ENCODE results near the gene SIN3A.

SIN3A gene

DNA sequence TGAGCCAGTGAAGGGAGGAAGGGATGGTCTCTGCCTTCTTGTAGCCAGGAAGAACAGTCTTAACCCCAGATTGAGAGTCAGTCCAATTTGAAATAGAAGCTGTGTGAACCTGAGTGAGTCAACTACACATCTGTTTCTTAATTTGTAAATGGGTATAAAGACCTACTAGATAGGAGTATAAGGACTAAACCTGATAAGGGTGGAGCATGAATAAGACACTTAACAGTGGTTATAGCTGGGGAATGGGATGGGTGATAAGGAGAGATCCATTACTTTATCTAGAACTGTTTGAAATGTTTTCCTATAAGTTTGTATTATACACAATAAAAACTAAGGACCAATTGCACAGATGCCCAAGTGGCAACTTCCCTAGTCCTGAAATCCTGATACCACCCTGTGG, 84.5 kb downstream of the SIN3A start:
- no peak for TF ChIP-seq TCF12 (IDR thresholded peaks at IDR 0.05; ENCODE audit: low read depth)
- no peak for TF ChIP-seq TEAD4 (IDR thresholded peaks at IDR 0.05)
- TF ChIP-seq, protein P1, sequence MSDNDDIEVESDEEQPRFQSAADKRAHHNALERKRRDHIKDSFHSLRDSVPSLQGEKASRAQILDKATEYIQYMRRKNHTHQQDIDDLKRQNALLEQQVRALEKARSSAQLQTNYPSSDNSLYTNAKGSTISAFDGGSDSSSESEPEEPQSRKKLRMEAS (IDR thresholded peaks at IDR 0.05) = no peak
- TF ChIP-seq, protein P2, sequence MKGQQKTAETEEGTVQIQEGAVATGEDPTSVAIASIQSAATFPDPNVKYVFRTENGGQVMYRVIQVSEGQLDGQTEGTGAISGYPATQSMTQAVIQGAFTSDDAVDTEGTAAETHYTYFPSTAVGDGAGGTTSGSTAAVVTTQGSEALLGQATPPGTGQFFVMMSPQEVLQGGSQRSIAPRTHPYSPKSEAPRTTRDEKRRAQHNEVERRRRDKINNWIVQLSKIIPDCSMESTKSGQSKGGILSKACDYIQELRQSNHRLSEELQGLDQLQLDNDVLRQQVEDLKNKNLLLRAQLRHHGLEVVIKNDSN (IDR thresholded peaks at IDR 0.05) = no peak
- TF ChIP-seq, protein P3, sequence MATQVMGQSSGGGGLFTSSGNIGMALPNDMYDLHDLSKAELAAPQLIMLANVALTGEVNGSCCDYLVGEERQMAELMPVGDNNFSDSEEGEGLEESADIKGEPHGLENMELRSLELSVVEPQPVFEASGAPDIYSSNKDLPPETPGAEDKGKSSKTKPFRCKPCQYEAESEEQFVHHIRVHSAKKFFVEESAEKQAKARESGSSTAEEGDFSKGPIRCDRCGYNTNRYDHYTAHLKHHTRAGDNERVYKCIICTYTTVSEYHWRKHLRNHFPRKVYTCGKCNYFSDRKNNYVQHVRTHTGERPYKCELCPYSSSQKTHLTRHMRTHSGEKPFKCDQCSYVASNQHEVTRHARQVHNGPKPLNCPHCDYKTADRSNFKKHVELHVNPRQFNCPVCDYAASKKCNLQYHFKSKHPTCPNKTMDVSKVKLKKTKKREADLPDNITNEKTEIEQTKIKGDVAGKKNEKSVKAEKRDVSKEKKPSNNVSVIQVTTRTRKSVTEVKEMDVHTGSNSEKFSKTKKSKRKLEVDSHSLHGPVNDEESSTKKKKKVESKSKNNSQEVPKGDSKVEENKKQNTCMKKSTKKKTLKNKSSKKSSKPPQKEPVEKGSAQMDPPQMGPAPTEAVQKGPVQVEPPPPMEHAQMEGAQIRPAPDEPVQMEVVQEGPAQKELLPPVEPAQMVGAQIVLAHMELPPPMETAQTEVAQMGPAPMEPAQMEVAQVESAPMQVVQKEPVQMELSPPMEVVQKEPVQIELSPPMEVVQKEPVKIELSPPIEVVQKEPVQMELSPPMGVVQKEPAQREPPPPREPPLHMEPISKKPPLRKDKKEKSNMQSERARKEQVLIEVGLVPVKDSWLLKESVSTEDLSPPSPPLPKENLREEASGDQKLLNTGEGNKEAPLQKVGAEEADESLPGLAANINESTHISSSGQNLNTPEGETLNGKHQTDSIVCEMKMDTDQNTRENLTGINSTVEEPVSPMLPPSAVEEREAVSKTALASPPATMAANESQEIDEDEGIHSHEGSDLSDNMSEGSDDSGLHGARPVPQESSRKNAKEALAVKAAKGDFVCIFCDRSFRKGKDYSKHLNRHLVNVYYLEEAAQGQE (IDR thresholded peaks at IDR 0.05; ENCODE audit: low read depth) = no peak
- no peak for TF ChIP-seq CREB1 (IDR thresholded peaks at IDR 0.05; ENCODE audit: low read depth)
- no peak for TF ChIP-seq CEBPB (IDR thresholded peaks at IDR 0.05)
- TF ChIP-seq EGR1 (IDR thresholded peaks at IDR 0.05) = no peak
- TF ChIP-seq NFIC (IDR thresholded peaks at IDR 0.05) = no peak
- TF ChIP-seq YY1 (IDR thresholded peaks at IDR 0.05; ENCODE audit: low read depth) = no peak
- TF ChIP-seq TAF1 (IDR thresholded peaks at IDR 0.05; ENCODE audit: low read depth) = no peak

DNA sequence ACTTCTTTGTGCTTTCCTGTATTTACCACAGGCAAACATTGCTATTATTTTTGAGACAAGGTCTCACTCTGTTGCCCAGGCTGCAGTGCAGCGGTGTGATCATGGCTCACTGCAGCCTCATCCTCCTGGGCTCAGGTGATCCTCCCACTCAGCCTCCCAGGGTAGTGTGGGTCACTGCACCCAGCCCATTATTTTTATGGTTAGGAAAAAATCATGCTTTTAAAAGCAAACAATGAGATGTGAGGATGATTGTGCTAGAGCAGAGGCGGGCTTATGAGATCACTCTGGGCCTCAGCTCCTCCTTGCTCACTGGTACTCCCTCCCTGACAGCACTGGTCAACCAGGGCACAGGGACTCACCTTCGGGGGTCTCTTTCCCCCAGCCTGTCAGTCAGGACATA, 85.3 kb downstream of the SIN3A start:
- TF ChIP-seq FOXM1 (IDR thresholded peaks at IDR 0.05; ENCODE audit: borderline replicate concordance, low read depth) = no peak

DNA sequence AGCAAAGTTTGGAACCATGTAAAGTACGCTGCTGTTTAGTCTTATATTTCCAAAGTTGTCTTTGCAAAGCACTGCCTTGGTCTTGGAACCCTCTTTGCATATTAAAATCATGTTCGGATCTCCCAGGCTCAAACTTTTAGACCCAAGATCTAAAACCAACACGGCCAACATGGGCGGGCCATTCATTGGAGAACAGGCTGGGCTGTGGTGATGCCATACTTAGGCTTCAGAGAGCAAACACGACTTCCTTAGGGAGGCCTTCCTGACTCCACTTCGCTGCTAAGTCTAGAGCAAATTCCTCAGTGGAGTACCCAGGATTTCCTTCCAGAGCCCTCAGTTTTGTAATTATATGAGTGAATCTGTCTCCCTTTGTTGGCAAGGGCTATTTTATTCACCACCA, 86.6 kb downstream of the SIN3A start:
- TF ChIP-seq ZBTB7A (IDR thresholded peaks at IDR 0.05; ENCODE audit: low read depth) (no peak), EGR1 (IDR thresholded peaks at IDR 0.05) (no peak), YY1 (IDR thresholded peaks at IDR 0.05; ENCODE audit: low read depth) (no peak), TAF1 (IDR thresholded peaks at IDR 0.05; ENCODE audit: low read depth) (no peak), NFIC (IDR thresholded peaks at IDR 0.05) (no peak), TCF12 (IDR thresholded peaks at IDR 0.05; ENCODE audit: low read depth) (no peak), EP300 (IDR thresholded peaks at IDR 0.05; ENCODE audit: borderline replicate concordance) (no peak), RAD21 (IDR thresholded peaks at IDR 0.05; ENCODE audit: low read depth) (no peak)
- TF ChIP-seq, protein P3 (IDR thresholded peaks at IDR 0.05; ENCODE audit: low read depth) = no peak
- TF ChIP-seq, protein P2 (IDR thresholded peaks at IDR 0.05) = no peak

DNA sequence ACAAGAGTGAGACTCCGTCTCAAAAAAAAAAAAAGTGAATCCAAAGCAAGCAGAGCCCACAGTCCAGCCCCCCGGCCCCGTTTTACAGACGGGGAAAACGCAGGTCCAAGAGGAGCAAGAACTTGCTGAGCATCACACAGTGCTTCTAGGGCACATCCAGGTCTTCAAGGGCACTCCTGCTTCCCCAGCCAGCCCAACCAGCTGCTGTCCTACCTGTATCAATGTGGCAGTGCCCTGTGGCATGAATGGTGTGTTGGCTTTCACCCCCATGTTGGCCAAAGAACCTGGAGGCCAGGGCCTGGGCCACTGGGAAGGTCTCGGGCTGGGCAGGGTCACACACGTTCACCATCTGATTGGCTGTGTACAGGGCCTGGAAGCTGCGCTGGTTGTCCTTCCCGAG, 87.7 kb downstream of the SIN3A start:
- TF ChIP-seq, protein P1 (IDR thresholded peaks at IDR 0.05) = no peak
- TF ChIP-seq CEBPB (IDR thresholded peaks at IDR 0.05) (no peak), FOXM1 (IDR thresholded peaks at IDR 0.05; ENCODE audit: borderline replicate concordance, low read depth) (no peak), RAD21 (IDR thresholded peaks at IDR 0.05; ENCODE audit: low read depth) (no peak), NFIC (IDR thresholded peaks at IDR 0.05) (no peak), YY1 (IDR thresholded peaks at IDR 0.05; ENCODE audit: low read depth) (no peak), TEAD4 (IDR thresholded peaks at IDR 0.05) (no peak), CREB1 (IDR thresholded peaks at IDR 0.05; ENCODE audit: low read depth) (no peak), EGR1 (IDR thresholded peaks at IDR 0.05) (no peak), TAF1 (IDR thresholded peaks at IDR 0.05; ENCODE audit: low read depth) (no peak), TCF12 (IDR thresholded peaks at IDR 0.05; ENCODE audit: low read depth) (no peak), ZBTB7A (IDR thresholded peaks at IDR 0.05; ENCODE audit: low read depth) (no peak), EP300 (IDR thresholded peaks at IDR 0.05; ENCODE audit: borderline replicate concordance) (no peak)
- TF ChIP-seq, protein P2 (IDR thresholded peaks at IDR 0.05) = no peak
- TF ChIP-seq, protein P3 (IDR thresholded peaks at IDR 0.05; ENCODE audit: low read depth) = no peak

All from Ishikawa (cell line).